ENCODE results near the gene DNAH2.

DNA sequence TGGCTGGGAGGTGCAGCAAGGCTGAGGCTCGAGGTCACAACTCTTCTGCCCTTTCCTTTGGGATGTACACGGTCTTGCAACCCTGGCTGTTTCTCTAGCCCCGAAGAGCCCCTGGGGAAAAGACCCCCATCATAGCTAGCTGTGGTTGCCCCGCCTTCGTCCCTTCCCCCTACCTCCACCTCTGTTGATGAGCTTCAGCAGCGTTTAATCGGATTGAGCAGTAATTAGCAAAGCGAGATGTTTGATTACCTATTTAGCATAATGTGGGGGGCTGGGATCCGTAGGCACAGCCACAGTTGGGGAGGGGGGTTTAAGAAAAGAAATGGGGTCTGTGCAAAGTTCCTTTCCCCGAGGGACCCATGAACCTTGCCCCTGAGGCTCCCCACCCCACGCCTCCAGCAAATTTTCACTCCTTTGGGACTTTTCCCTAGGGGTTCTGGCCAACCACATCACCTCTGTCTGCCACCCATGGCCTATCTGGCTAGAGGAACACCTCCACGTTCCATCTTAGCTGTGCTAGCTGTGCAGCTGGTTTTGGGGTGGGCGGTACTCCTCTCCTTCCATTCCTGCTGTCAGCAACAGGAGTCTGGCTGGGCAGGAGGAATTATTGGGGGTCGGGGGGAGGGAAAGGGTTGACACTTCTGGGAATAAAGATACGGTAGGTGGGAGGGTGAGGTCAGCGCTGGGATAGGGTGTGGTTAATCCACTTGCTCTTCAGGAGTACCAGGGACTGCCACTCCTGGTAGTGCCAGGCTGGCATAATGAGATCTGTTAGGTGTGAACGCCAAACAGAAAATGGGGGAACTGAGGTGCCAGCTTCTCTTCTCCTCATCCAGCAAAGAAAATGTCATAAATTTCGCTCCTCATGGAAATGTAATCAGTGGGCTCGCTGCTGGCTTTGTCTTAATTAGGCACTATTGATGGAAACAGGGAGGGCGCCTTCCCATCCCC lies 1.3 kb upstream of the DNAH2 start:
- TF ChIP-seq CTCF (conservative IDR thresholded peaks at IDR 0.05; ENCODE audit: low read length) (no peak), EZH2phosphoT487 (IDR thresholded peaks at IDR 0.05; ENCODE audit: borderline replicate concordance) (no peak)
